Vagina (tissue), 2 donors: ENCODE results near the gene GLYATL3. TPM values are rescaled to one million over a fixed set of nuclear protein-coding genes. Genes with fewer than 3 reads are reported as not detected.

Experiments
- DNase-seq, 2 donors: peaks; one replicate each; pipeline ENCODE4 v3.0.0-alpha.2; 2017; ENCODE audit errors: extremely low spot score in 2 of 2
- H3K27ac ChIP-seq: fragments of 200-600 bp; sonication (generic); one replicate; pipeline ENCODE4 v1.5.1; 2019
- H3K27me3 ChIP-seq: fragments of 200-600 bp; sonication (generic); one replicate; pipeline ENCODE4 v1.5.1; 2019
- H3K36me3 ChIP-seq, 2 donors: fragments of 200-600 bp; sonication (generic); one replicate each; pipeline ENCODE4 v1.5.1; 2017 to 2019
- H3K4me1 ChIP-seq: fragments of 200-600 bp; sonication (generic); one replicate; pipeline ENCODE4 v1.5.1; 2019
- H3K4me3 ChIP-seq, 2 donors: fragments of 200-600 bp; sonication (generic); 1 replicate in 1 of 2; 2 replicates in 1 of 2; pipeline ENCODE4 v1.5.1; 2016 to 2019
- H3K9me3 ChIP-seq: fragments of 200-600 bp; sonication (generic); one replicate; pipeline ENCODE4 v1.5.1; 2019
- POLR2A ChIP-seq, 2 donors: fragments of 450-650 bp; IDR thresholded peaks; one replicate each; pipeline ENCODE4 v1.6.1; 2017; ENCODE audit warnings: antibody characterized with exemption in 2 of 2, mild to moderate bottlenecking in 2 of 2, moderate library complexity in 2 of 2
- POLR2AphosphoS5 ChIP-seq, 2 donors: sonication (generic); formaldehyde crosslinking; IDR thresholded peaks; one replicate each; pipeline ENCODE4 v1.9.0; 2017; ENCODE audit warnings: antibody characterized with exemption in 2 of 2, mild to moderate bottlenecking in 2 of 2, low read depth in 1 of 2; ENCODE audit not compliant: insufficient read depth in 1 of 2
- intact Hi-C: fragments of 100-400 bp; cut with DNase I; formaldehyde crosslinking; loops from one replicate; pipeline ENCODE4 v1.15.1; 2023
- total RNA-seq: library from RNA; depleted of rRNA; stranded (reverse); fragments of >200 nt; gene quantifications from one replicate; pipeline ENCODE4 v1.2.3, GENCODE V29; 2016
- TF ChIP-seq, protein P1 (sequence below), 3 experiments: fragments of 450-650 bp in 2 of 3; fragments of 200-600 bp in 1 of 3; sonication (generic) in 1 of 3; IDR thresholded peaks; one replicate each; pipeline ENCODE4 v1.5.1; 2017 to 2019; ENCODE audit warnings: antibody characterized with exemption in 3 of 3, mild to moderate bottlenecking in 2 of 3, moderate library complexity in 2 of 3

The GLYATL3 gene
- not detected for total RNA-seq

DNA sequence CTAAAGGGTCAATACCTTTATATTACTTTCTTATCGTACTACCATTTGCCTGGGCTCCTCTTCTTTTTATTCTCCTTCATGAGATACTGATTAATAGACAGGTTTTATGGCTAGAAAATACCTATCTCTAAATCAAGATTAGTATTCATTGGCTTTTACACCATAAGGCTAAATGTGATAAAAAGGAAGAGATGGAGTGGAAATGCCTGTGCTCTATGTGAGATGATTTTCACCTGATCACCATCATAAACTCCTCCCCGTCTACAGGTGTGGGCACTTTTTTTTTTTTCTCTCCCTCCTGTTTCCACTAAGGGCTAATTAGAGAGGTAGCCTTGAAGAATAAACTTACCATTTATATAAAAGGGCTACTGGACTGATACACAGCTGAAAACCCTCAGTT is at the start of gene GLYATL3:
TSS of gene GLYATL3 (plus strand) at position 301 of the 400 bp plus-strand sequence. CDS start 12,068 bp downstream, outside the sequence.
- no peaks in the 10 kb centered on the region for H3K4me1 ChIP-seq
- no peaks in the 10 kb centered on the region for H3K9me3 ChIP-seq
- H3K36me3 ChIP-seq: no peaks in the 10 kb centered on the region
- H3K27ac ChIP-seq: no peak within 1 kb of the TSS
- no peak for DNase-seq
- no peak within 1 kb of the TSS for H3K4me3 ChIP-seq
- TF ChIP-seq POLR2AphosphoS5 (IDR thresholded peaks at IDR 0.05; ENCODE audit: insufficient read depth in 1 of 2, low read depth in 1 of 2): no peak
- TF ChIP-seq POLR2A (IDR thresholded peaks at IDR 0.05): no peak
- TF ChIP-seq, protein P1, sequence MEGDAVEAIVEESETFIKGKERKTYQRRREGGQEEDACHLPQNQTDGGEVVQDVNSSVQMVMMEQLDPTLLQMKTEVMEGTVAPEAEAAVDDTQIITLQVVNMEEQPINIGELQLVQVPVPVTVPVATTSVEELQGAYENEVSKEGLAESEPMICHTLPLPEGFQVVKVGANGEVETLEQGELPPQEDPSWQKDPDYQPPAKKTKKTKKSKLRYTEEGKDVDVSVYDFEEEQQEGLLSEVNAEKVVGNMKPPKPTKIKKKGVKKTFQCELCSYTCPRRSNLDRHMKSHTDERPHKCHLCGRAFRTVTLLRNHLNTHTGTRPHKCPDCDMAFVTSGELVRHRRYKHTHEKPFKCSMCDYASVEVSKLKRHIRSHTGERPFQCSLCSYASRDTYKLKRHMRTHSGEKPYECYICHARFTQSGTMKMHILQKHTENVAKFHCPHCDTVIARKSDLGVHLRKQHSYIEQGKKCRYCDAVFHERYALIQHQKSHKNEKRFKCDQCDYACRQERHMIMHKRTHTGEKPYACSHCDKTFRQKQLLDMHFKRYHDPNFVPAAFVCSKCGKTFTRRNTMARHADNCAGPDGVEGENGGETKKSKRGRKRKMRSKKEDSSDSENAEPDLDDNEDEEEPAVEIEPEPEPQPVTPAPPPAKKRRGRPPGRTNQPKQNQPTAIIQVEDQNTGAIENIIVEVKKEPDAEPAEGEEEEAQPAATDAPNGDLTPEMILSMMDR (IDR thresholded peaks at IDR 0.05): no peak
- H3K27me3 ChIP-seq: no peaks in the 10 kb centered on the region
- intact Hi-C loops: no loop called here

DNA sequence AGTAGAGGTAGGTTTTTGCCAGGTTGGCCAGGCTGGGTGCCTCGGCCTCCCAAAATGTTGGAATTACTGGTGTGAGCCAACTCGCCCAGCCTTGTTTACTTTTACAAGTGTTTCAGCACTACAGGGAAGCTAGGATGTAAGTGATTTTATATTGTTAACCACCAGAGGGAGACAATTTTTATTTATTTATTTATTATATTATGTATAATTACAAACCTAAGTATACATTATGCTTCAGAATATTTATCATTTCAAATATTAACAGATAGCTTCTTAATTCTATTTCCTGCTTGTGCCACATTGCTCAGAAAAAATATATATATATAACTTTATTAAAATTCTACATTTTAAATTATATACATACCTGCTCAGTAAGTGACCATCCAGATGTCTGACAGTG is 46.5 kb upstream of the GLYATL3 start:
- Histone ChIP-seq H3K36me3 (peaks cover 0 to 30% of the 10 kb centered on the region in 2 donors), H3K9me3 (no peaks in the 10 kb centered on the region), H3K4me3 (no peak overlapping the region), H3K27me3 (no peaks in the 10 kb centered on the region), H3K4me1 (no peaks in the 10 kb centered on the region), H3K27ac (no peak overlapping the region)
- no peak for TF ChIP-seq POLR2AphosphoS5 (IDR thresholded peaks at IDR 0.05; ENCODE audit: insufficient read depth in 1 of 2, low read depth in 1 of 2)
- no peak for DNase-seq
- intact Hi-C loops: no loop called here

DNA sequence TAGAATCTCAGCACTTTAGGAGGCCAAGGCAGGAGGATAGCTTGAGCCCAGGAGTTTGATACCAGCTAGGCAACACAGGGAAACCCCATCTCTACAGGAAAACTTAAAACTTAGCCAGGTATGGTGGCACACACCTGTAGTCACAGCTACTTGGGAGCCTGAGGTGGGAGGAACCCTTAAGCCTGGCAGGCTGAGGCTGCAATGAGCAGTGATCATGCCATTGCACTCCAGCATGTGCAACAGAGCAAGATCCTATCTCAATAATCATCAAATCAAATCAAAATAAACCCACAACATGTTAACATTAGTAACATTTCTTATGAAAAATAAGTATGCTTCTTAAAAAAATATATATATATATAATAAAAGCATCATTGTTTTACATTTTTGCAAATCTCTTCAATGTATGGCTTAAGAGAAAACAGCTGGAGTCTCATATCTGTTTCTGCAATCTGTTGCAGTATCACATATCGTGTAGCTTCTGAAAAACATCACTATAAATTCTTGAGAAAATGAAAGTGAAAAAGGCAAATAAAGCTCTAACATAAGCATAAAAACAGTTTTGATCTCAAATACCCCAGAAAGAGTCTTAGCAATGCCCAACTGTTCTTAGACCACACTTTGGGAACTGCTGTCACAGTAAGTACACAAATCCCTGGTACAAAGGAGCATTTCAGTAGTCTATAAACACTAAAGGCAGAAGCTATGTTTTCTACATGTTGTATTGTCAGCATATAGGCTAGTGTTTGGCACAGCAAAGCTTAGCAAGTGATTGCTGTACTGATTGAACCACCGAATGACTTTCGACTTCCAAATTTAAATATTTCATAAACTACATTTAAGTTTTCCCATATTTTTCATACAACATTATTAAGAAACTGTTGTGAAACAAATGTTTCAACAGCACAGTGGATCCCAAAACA is 44.7 kb upstream of the GLYATL3 start:
- H3K36me3 ChIP-seq: peaks cover 0 to 27% of the 10 kb centered on the region in 2 donors
- TF ChIP-seq POLR2AphosphoS5 (IDR thresholded peaks at IDR 0.05; ENCODE audit: insufficient read depth in 1 of 2, low read depth in 1 of 2): no peak
- TF ChIP-seq, protein P1 (IDR thresholded peaks at IDR 0.05): no peak
- no peak for TF ChIP-seq POLR2A (IDR thresholded peaks at IDR 0.05)
- no peaks in the 10 kb centered on the region for H3K27me3 ChIP-seq
- no peak for DNase-seq
- no peak overlapping the region for H3K27ac ChIP-seq
- no peak overlapping the region for H3K4me3 ChIP-seq
- intact Hi-C loops: no loop called here
- no peaks in the 10 kb centered on the region for H3K9me3 ChIP-seq
- peaks cover under 1% of the 10 kb centered on the region for H3K4me1 ChIP-seq

DNA sequence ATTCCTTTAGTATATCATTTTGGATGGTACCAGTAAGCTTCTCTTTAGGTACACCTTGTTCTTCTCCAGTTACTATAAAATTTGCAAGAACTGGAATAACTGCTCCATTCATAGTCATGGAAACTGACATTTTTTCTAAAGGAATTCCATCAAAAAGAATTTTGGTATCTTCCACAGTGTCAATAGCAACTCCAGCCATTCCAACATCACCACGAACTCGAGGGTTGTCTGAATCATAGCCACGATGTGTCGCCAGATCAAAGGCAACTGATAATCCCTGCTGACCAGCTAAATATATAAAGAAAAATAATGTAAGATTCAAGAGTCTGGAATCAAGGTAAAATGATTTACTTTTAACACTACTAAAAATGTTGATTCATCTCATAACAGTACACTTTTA is 42.0 kb upstream of the GLYATL3 start:
- H3K27ac ChIP-seq: no peak overlapping the region

DNA sequence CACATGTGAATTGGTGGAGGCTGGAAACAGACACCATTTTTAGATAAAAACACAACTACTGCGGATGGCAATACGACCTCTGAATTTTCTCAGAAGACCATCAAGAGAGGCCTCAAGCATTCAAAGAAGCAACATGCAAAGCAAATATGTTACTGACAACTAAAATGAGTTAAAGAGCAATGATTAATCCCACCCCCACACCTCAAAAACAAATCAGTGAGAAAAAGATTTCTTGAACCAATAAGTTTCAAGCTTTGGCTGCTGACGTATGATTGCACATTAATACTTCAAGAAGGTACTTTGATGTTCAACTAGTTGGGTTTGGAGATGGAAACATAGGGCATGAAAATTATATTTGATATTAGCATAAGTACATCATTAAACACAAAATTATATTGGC is 37.7 kb upstream of the GLYATL3 start:
- TF ChIP-seq POLR2A (IDR thresholded peaks at IDR 0.05) (no peak), POLR2AphosphoS5 (IDR thresholded peaks at IDR 0.05; ENCODE audit: insufficient read depth in 1 of 2, low read depth in 1 of 2) (no peak)
- TF ChIP-seq, protein P1 (IDR thresholded peaks at IDR 0.05): no peak
- H3K27ac ChIP-seq: peak overlapping the region; percentile 77
- H3K9me3 ChIP-seq: no peaks in the 10 kb centered on the region
- intact Hi-C loops: no loop called here
- no peaks in the 10 kb centered on the region for H3K27me3 ChIP-seq
- H3K36me3 ChIP-seq: peaks cover 0 to 9% of the 10 kb centered on the region in 2 donors
- DNase-seq: no peak
- peak overlapping the region; percentile 60 to 72 for H3K4me3 ChIP-seq
- H3K4me1 ChIP-seq: peaks cover 36% of the 10 kb centered on the region

More for the DNA sequence above, 42.0 kb upstream of the GLYATL3 start:
- H3K4me3 ChIP-seq: no peak overlapping the region
- no peaks in the 10 kb centered on the region for H3K9me3 ChIP-seq
- no peaks in the 10 kb centered on the region for H3K27me3 ChIP-seq
- no peak for TF ChIP-seq POLR2AphosphoS5 (IDR thresholded peaks at IDR 0.05; ENCODE audit: insufficient read depth in 1 of 2, low read depth in 1 of 2)
- TF ChIP-seq, protein P1 (IDR thresholded peaks at IDR 0.05): no peak
- TF ChIP-seq POLR2A (IDR thresholded peaks at IDR 0.05): no peak
- H3K36me3 ChIP-seq: peaks cover 0 to 15% of the 10 kb centered on the region in 2 donors
- intact Hi-C loops: no loop called here
- H3K4me1 ChIP-seq: peaks cover 26% of the 10 kb centered on the region
- no peak for DNase-seq
